GM19238 (cell line): ENCODE data around the gene KCTD19.

ENCODE experiments used
- DNase-seq: peaks from one replicate; pipeline ENCODE4 v3.0.0; 2011; ENCODE audit warnings: low spot score; ENCODE audit not compliant: insufficient read length

KCTD19 gene

DNA sequence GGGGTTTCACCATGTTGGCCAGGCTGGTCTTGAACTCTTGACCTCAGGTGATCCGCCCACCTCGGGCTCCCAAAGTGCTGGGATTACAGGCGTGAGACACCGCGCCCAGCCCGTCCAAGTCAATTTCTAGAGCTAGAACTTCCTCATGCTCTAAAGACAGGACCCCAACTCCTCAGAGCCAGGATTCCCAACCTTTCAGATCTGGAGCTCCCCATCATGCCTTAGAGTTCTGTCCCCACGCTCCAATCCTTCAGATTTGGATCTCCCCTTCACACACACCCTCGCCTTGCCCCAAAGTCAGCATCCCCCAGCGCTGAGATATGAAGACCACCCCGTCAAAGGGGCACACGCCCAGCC is 448 bp downstream of the KCTD19 start:
- no peak for DNase-seq

DNA sequence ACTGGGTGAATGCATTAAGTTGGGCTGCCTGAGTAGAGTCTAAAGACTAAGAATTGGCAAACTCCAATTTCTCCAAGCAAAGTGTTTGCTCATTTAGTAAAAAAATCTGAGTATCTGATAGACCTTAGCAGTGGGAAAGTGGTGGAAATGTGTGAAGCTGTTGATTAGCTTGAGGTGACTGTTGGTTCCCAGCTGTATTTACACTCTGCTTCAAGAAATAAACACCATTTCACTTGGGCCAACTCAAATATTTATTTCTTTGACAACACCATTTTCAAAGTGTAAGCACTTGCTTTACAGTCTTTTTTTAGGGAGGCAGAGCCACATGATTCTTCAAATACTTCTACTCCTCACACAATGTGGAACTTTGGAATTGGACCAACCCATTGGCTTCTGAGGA is 8.7 kb downstream of the KCTD19 start:
- no peak for DNase-seq

DNA sequence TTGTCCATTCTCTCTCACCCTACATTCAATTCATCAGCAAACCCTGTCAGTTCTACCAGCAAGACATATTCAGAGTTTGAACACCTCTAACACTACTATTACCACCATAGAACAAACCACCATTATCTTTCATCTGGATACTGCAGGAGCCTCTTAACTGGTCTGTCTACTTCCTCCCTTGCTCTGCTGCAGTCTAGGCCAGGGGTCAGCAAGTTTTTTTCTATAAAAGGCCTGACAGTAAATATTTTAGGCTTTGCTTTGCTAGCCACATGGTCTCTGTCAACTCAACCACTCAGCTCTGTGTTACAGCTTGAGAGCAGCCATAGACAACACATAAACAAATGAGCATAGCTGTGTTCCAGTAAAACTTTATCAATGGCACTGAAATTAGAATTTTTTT is 13.8 kb downstream of the KCTD19 start:
- DNase-seq, result no peak

DNA sequence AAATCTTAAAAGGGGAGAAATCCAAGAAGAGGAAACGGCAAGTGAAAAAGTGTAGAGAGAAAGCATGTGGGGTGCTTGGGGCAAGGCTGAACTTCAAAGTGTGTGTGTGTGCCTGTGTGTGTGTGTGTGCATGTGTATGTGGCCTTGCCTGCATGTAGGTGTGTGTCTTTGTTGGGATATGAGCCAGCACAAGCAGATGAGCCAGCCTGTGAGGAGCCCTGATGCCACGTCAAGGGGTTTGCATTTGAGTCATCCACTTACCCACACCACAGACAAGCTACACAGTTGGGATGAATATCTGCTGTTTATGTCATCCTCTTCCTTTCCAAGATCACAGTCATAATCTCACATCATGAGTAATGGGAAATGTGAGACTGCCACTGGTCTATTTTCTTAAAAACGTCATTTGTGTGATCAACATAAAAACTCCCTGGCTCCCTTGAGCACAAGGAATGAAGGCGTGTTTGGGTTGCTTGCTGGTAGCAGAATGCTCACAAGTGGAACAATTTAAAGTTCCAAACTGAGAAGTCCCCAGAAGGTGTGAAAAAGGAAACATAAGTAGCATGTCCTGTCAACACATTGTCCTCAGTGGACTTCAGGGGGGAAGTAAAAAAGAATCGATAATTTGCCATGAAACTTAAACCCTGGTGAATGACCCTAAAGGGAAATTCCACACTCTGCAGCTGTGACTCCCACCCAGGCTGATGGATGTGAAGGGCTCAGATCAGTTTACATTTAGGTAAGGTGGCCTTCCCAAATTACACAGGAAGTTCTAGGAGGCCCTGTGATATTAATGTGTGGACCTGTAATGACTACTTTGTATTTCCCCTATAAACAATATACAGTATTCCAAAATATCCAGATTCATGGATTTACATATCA is 14.7 kb downstream of the KCTD19 start:
- DNase-seq, result no peak

DNA sequence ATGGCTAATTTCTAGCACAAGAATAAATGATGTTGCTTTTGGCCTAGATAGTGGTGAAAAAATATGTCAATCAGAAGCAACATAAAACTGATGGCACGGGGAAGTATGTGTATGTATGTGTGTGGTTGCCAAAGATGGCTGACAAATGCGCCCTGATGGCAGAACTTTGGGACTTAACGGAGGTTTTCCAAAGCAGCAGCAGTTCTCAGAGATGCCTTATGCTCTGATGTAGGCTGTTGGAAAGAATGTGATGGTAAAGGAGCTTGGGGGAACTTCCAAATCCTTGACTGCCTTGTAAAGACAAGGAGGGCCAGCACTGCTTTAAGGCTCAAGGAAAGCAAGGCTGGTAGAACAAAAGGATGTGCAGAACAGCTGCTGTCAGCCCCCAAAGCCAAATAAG is 16.0 kb downstream of the KCTD19 start:
- no peak for DNase-seq

DNA sequence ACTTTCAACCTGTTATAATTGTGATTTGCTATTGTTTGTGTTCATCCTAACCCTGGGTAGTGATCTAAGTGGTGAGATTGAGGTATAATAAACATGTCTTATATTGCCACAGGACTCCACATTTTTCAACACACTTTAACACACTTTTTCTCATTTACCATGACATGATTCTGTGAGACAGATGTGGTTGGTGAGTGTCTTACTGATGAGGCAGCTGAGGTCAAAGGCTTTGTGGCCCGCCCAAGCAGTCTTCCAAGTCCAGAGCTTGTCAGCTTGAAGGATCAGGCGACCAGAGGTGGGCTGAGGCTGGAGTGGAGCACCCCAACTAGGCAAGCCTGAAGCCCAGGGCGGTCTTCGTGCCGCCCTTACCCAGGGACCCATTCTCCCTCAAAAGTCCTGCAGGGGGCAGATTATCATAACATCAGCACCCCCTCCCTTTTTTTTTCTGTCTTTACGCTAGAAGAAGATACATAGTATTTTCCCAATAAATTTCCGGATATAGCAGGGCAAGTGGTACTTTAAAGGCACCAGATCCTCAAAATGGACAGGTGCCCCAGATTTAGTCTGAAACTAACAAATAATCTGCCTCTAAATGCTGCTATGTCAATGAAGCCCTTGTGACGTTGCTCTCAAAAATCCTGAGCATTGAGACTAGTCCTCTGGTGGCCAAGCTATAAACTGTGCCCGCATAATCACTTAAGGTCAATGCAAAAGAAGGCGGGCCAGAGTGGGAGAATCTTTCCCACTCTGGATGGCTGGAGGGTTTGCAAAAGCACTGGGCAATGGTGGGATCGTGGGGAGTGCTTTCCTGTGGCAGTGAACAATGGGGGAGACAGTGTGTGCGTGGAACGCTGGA is 21.1 kb downstream of the KCTD19 start:
- DNase-seq, result no peak

DNA sequence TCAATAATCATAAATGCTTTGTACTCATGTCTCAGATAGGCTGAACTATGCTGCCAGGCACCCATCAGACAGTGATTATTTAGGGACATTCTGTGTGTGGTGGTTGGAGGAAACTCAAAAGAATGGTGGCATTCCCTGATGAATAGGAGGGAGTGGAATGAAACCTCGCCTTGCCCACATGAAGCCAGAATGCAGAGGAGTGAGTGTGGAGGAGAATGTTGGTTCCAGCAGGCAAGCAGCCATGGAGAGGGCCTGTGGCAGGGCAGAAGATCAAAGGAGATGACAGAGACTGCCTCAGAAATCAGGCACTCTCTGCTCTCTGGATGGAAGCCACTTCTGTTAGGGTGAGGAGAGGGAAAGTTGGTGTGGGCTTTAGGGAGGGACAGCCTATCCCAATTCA is 22.5 kb downstream of the KCTD19 start:
- DNase-seq, result no peak

DNA sequence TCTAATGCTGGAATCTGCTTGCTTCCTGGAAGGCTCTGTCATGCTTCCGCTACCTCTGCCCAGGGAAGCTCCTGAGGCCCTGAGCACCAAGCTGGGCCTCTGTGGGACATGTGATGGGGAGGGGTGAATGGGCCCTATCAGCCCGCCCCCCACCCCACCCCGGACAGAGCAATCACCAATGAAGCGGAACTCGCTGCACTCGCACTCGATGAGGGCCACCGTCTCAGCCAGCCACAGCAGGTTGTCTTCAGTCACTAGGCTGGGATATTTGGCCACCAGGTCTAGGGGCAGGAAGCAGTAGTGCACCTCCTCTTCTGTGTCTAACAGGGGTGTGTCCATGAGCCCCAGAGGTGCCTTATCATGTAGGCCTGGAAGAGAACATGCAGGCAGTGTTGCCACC is 23.6 kb downstream of the KCTD19 start:
- DNase-seq, result no peak

DNA sequence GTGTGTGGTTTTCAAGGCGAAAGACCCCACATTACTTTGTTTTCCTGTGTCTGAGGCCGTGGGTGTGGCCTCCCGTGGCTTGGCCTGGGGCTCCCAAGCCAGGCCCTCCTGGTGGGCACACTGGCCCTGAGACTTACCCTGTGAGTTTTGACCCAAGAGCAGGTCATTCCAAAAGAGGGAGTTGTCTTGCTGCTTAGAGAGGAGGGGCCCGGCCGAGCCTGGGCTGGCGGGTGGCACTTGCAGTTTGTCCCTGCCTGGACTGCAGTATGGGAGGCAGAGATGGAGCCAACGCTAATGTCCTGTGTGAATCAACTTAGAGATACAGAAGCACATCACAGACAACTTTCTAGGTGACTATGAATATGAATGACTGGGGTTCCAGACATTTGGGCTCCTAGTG is 24.5 kb downstream of the KCTD19 start:
- DNase-seq, result no peak

DNA sequence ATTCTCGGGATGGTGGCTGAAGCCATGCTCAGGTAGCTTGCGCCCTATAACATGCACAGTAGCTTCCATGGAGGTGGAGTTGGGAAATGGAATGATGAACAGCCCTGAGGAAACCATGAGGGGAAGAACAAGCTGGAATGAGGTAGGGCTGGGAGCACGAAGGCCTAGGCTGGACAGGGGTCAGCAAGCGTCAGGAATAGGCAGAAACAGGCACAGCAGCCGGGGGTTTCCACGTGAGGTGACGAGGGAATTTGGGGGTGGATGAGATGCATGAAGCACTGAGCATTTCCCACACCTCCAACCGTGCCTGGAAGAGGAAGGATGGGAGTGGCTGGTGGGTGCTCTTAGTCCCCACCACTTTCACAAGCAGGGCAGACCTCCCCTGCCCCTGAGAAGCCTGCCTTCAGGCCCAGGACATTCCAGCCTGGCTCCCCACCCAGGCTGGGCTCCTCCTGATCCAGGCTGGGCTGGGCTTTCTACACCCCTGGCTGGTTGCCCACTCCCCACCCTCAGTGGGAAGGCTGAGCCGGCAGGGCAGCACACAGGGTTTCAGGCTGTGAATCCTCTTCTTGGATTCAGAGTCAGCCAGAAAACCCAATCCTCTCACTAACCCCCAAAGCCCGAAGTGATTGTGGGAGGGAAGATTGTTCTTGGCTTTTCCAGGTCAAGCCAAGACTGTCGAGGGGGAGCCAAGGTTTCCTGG is 25.3 kb downstream of the KCTD19 start:
- DNase-seq, result no peak

DNA sequence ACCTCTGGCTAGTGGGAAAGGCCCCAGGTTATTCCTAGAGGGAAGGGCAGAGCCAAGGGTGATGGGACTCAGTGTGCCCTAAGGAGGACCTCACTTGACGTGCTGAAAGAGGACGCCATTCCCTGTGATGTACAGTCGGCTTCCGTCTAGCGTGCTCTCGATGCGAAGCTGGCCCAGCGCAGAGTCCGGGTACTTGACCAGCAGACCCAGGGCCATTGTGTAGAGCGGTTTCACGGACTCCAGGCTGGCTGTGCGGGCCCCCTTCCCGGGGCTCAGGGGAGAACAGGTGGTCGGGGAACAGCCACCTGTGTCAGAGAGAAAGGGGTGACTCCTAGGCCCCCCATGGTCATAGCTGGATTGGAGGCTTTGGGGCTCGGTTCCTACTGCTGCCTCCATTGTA is 27.3 kb downstream of the KCTD19 start:
- no peak for DNase-seq

DNA sequence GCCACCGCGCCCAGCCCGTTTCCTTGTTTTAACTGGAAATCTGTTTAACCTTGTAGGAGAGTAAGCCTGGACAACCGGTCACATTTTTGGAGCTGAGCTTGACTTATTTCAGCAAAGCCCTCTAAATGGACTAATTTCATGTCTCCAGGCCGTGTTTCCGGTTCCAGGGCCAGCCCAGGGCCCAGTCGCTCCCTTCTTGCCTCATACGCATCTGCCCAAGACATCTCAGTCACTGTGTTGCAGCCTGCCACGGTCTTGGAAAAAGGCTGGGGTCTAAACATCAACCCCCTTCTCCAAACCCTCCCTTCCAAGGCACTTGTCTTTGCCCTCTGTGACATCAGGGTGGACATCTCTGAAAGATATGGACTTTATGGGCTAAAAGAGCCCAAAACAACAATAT is 28.3 kb downstream of the KCTD19 start:
- no peak for DNase-seq

DNA sequence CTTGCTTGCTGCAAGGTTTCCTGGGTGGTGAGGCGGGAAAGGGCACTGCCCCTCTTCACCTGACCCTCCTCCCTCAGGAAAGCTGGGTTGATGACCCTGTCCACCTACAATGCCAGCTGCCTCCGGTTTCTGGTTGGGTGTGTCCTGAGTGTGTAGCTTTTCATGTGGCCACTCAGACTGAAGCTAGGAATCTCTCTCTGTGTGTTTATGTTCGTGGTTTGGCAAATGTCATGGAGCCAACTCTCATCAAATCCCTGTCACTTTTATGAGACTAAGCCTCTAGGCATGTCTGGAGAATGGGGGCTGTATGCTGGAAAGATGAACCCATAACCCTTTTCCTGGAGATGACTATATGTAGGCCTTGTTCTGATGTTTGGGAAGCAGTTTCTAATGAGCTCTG is 30.1 kb downstream of the KCTD19 start:
- DNase-seq, result no peak

DNA sequence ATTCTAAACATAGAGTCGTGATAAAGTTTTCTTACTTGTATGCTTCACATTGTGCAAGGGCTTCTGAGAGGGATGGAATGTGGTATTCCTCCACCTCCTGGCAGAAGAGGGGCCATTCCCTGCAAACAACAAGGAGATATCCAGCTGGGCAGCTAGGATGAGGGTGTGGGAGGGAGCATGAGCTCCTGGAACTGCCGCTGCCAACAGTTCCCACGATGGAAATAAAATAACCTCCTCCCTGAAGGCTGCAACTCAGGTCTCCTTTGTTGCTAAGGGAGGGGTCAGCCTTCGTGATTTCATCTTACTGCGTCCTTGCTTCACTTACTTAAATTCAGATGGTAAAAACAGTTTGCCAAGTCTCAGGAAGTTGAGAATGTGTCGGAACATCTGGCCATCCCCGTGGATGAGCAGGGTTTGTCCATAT is 31.6 kb downstream of the KCTD19 start:
- no peak for DNase-seq

DNA sequence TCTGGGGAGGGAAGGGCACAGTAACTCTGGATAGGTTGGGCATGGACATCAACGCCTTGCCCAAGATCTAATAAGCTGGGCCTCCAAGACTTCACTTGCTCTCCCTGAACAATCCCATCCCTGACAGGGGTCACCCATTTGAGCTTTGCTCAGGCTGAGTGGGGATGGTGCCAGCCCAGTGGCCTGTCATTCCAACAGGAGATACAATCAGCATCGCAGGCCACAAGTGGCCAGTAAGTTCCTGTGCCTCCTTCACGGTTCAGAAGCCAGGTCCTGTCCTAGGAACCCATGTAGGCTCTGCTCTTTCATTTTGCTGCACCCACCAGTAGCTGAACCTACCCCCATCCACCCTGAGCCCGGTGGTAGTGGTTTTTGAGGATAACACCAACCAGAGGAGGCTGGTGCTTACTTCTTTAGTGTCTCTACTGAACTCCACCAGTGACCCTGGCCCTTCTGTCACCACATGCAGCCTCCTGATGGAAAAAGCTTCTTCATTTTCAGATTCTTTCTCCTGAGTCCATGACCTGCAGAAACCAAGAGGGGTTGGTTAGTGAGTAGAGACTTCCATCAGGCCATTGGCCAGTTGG is 32.3 kb downstream of the KCTD19 start:
- DNase-seq, result no peak

DNA sequence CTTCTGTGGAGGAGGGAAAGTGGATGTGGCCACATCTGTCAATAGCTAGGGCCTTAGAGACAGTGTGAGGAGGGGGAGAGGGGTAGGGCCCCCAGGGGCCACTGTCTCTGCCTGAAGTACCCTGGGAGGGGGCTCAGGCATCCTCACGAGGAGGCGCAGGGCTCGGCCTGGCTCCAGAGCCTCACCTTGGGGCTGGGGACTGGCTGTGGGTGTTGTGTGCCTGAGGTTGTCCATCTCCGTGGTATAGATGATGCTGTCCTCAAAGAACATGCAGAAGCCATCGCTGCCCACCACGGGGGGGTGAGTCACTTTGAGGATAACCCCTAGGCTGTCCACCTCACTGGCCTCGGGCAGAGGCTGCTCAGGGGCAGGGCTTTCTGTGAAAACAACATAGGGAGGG is 35.1 kb downstream of the KCTD19 start:
- no peak for DNase-seq

DNA sequence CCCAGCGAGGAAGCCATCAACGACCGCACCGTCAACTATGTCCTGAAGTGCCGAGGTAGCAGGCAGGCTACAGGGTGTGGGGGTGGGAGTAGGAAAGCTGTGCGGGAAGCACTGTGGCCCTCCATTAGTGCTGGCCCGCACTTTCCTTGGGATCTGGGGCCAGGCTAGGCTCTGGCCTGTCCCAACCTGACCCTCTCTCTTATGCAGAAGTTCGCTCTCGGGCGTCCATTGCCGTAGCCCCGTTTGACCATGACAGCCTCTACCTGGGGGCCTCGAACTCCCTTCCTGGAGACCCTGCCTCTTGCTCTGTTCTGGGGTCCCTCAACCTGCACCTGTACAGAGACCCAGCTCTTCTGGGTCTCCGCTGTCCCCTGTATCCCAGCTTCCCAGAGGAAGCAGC is 38.6 kb downstream of the KCTD19 start:
- DNase-seq, result no peak

DNA sequence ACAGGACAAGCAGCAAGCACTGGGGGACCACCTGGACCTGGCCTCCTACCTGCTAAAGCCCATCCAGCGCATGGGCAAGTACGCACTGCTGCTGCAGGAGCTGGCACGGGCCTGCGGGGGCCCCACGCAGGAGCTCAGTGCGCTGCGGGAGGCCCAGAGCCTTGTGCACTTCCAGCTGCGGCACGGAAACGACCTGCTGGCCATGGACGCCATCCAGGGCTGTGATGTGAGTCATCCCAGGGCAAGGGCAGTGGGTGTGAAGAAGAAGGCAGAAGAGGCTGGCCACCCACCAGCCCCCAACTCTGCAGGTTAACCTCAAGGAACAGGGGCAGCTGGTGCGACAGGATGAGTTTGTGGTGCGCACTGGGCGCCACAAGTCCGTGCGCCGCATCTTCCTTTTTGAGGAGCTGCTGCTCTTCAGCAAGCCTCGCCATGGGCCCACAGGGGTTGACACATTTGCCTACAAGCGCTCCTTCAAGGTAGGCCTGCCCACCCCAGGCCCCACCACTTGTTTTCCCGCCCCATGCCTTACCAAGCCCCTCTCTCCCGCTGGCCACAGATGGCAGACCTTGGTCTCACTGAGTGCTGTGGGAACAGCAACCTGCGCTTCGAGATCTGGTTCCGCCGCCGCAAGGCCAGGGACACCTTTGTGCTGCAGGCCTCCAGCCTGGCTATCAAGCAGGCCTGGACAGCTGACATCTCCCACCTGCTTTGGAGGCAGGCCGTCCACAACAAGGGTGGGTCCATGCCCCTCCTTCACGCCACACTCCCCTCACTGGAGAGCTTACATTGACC is 39.9 kb downstream of the KCTD19 start:
- DNase-seq, result no peak

DNA sequence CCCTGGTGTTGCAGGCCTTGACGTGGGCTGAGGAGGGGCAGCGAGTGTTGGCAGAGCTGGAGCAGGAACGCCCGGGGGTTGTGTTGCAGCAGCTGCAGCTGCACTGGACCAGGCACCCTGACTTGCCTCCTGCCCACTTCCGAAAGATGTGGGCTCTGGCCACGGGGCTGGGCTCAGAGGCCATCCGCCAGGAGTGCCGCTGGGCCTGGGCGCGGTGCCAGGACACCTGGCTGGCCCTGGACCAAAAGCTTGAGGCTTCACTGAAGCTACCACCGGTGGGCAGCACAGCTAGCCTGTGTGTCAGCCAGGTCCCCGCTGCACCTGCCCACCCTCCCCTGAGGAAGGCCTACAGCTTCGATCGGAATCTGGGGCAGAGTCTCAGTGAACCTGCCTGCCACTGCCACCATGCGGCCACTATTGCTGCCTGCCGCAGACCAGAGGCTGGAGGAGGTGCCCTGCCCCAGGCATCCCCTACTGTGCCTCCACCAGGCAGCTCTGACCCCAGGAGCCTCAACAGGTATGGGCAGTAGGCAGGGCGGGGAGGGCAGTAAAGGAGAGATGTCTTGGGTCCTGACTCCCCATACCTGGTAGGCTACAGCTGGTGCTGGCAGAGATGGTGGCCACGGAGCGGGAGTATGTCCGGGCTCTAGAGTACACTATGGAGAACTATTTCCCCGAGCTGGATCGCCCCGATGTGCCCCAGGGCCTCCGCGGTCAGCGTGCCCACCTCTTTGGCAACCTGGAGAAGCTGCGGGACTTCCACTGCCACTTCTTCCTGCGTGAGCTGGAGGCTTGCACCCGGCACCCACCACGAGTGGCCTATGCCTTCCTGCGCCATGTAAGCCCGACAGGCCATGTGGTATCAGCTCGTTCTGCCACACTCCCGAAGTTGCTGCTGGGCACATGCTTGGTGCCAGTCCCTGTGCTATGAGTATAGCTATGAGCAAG is 41.6 kb downstream of the KCTD19 start:
- DNase-seq, result no peak
